ES-I3 (cell line): ENCODE measurements around the gene FOXN3.
"Not testable (repeated sequence)": the region's sequence is repeated elsewhere in the genome, so short reads cannot be mapped to it uniquely, and the experiment has no call there.

Source experiments
- H3K36me3 ChIP-seq: 2 replicates; pipeline ENCODE4 v1.6.1; 2013; ENCODE audit warnings: mild to moderate bottlenecking, low read length, control low read depth, moderate library complexity; ENCODE audit not compliant: insufficient read depth
- H3K4me1 ChIP-seq: 2 replicates; pipeline ENCODE4 v1.6.1; 2013; ENCODE audit warnings: mild to moderate bottlenecking, control low read depth, low read length; ENCODE audit not compliant: insufficient read depth
- H3K9ac ChIP-seq: 2 replicates; pipeline ENCODE4 v1.6.1; 2013; ENCODE audit warnings: low read depth, mild to moderate bottlenecking, low read length, moderate library complexity
- H3K9me3 ChIP-seq: 2 replicates; pipeline ENCODE4 v1.6.1; 2013; ENCODE audit warnings: mild to moderate bottlenecking, low read length, moderate library complexity; ENCODE audit not compliant: control insufficient read depth, insufficient read depth

The FOXN3 gene

GRCh38 chr14:89175881-89176799 is 240.9 kb downstream of the FOXN3 start:
- H3K9ac ChIP-seq: no peak overlapping the region
- peaks cover 13% of the 10 kb centered on the region for H3K36me3 ChIP-seq

GRCh38 chr14:89171628-89172027 is 245.4 kb downstream of the FOXN3 start:
- H3K9me3 ChIP-seq: peaks cover 7% of the 10 kb centered on the region; the same call in 1 of the 2 replicates
- H3K9ac ChIP-seq: no peak overlapping the region

More at GRCh38 chr14:89175881-89176799, 240.9 kb downstream of the FOXN3 start:
- Histone ChIP-seq H3K4me1 (no peaks in the 10 kb centered on the region), H3K9me3 (peaks cover 7% of the 10 kb centered on the region; the same call in 1 of the 2 replicates)

GRCh38 chr14:89171168-89171567 is 245.9 kb downstream of the FOXN3 start:
- peaks cover 7% of the 10 kb centered on the region; the same call in 1 of the 2 replicates for H3K9me3 ChIP-seq
- peaks cover 13% of the 10 kb centered on the region for H3K36me3 ChIP-seq
- H3K4me1 ChIP-seq: no peaks in the 10 kb centered on the region
- H3K9ac ChIP-seq: no peak overlapping the region

More at GRCh38 chr14:89171628-89172027, 245.4 kb downstream of the FOXN3 start:
- Histone ChIP-seq H3K36me3 (peaks cover 13% of the 10 kb centered on the region), H3K4me1 (no peaks in the 10 kb centered on the region)

GRCh38 chr14:89167705-89168104 is 249.3 kb downstream of the FOXN3 start:
- peaks cover 7% of the 10 kb centered on the region; the same call in 1 of the 2 replicates for H3K9me3 ChIP-seq
- H3K36me3 ChIP-seq: peaks cover 7% of the 10 kb centered on the region
- H3K4me1 ChIP-seq: no peaks in the 10 kb centered on the region
- no peak overlapping the region for H3K9ac ChIP-seq

- H3K4me1 ChIP-seq: no peaks in the 10 kb centered on the region
- no peaks in the 10 kb centered on the region for H3K9me3 ChIP-seq
- no peak overlapping the region for H3K9ac ChIP-seq
- H3K36me3 ChIP-seq: peaks cover 8% of the 10 kb centered on the region
These were observed 250.4 kb downstream of the FOXN3 start for GRCh38 chr14:89166633-89167032.

GRCh38 chr14:89165189-89166181 is 251.5 kb downstream of the FOXN3 start:
- no peak overlapping the region for H3K9ac ChIP-seq
- no peaks in the 10 kb centered on the region for H3K9me3 ChIP-seq
- H3K4me1 ChIP-seq: no peaks in the 10 kb centered on the region
- peaks cover 8% of the 10 kb centered on the region for H3K36me3 ChIP-seq

- Histone ChIP-seq H3K9me3 (no peaks in the 10 kb centered on the region), H3K4me1 (no peaks in the 10 kb centered on the region), H3K9ac (no peak overlapping the region), H3K36me3 (peaks cover 10% of the 10 kb centered on the region)
These were observed 252.6 kb downstream of the FOXN3 start for GRCh38 chr14:89164168-89165073.

GRCh38 chr14:89163031-89163636 is 253.9 kb downstream of the FOXN3 start:
- Histone ChIP-seq H3K4me1 (no peaks in the 10 kb centered on the region), H3K36me3 (peaks cover 10% of the 10 kb centered on the region), H3K9me3 (no peaks in the 10 kb centered on the region), H3K9ac (no peak overlapping the region)

GRCh38 chr14:89162586-89162985 is 254.4 kb downstream of the FOXN3 start:
- H3K9me3 ChIP-seq: no peaks in the 10 kb centered on the region
- H3K4me1 ChIP-seq: no peaks in the 10 kb centered on the region
- H3K36me3 ChIP-seq: peaks cover 10% of the 10 kb centered on the region

GRCh38 chr14:89160437-89160836 is 256.6 kb downstream of the FOXN3 start:
- no peak overlapping the region for H3K9ac ChIP-seq
- no peaks in the 10 kb centered on the region for H3K4me1 ChIP-seq
- H3K36me3 ChIP-seq: peaks cover 10% of the 10 kb centered on the region
- no peaks in the 10 kb centered on the region for H3K9me3 ChIP-seq

More at GRCh38 chr14:89162586-89162985, 254.4 kb downstream of the FOXN3 start:
- no peak overlapping the region for H3K9ac ChIP-seq

GRCh38 chr14:89158701-89159100 is 258.3 kb downstream of the FOXN3 start:
- Histone ChIP-seq H3K36me3 (peaks cover 7% of the 10 kb centered on the region), H3K4me1 (no peaks in the 10 kb centered on the region), H3K9ac (no peak overlapping the region), H3K9me3 (no peaks in the 10 kb centered on the region)

- not testable (repeated sequence) for H3K4me1 ChIP-seq, H3K9me3 ChIP-seq, H3K36me3 ChIP-seq, H3K9ac ChIP-seq
These were observed 258.9 kb downstream of the FOXN3 start for GRCh38 chr14:89158104-89158503.

- Histone ChIP-seq H3K4me1 (no peaks in the 10 kb centered on the region), H3K36me3 (peaks cover 2% of the 10 kb centered on the region; the same call in 1 of the 2 replicates), H3K9me3 (no peaks in the 10 kb centered on the region)
These were observed 261.5 kb downstream of the FOXN3 start for GRCh38 chr14:89155491-89155890.

More at GRCh38 chr14:89155491-89155890, 261.5 kb downstream of the FOXN3 start:
- H3K9ac ChIP-seq: no peak overlapping the region
